Measurements from ENCODE around the gene ELOVL6. TPM values are rescaled to one million over a fixed set of nuclear protein-coding genes. Genes with fewer than 3 reads are reported as not detected.

ELOVL6 gene
- total and polyA plus RNA-seq, 8 donors: 8.8 to 43.0 (median 12.5) TPM

DNA sequence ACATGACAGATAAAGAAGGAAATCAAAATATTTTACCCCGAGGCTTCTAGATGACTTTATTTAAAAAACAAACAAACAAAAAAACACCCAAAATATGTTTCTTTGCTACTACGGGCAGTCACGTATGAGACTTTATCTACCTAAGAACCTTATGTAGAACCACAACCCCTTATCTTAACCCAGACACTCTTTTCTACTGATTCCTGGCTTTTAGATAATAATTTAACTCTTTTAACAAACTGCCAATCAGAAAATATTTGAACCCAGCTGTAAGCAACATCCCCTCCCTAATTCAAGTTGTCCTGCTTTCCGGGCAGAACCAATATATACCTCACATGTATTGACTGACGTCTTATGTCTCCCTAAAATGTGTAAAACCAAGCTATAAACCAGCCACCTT lies 15.4 kb downstream of the ELOVL6 start:
- Histone ChIP-seq H3K36me3 (no peaks in the 10 kb centered on the region), H3K9me3 (no peaks in the 10 kb centered on the region), H3K27me3 (no peaks in the 10 kb centered on the region), H3K4me3 (no peak overlapping the region), H3K27ac (no peak overlapping the region), H3K4me1 (no peaks in the 10 kb centered on the region)
- no peak for DNase-seq
- ATAC-seq: no peak
- TF ChIP-seq CTCF (IDR thresholded peaks at IDR 0.05): no peak
- intact Hi-C loops (cut with DNase I): no loop called here

GRCh38 chr4:110181890-110182289 lies 16.5 kb downstream of the ELOVL6 start:
- H3K27ac ChIP-seq: no peak overlapping the region
- H3K36me3 ChIP-seq: peaks cover 0 to 5% of the 10 kb centered on the region in 2 donors
- no peaks in the 10 kb centered on the region for H3K27me3 ChIP-seq
- TF ChIP-seq CTCF (IDR thresholded peaks at IDR 0.05): no peak
- no peaks in the 10 kb centered on the region for H3K9me3 ChIP-seq
- no peak overlapping the region for H3K4me3 ChIP-seq
- no peak for ATAC-seq
- no peak for DNase-seq
- intact Hi-C loops (cut with DNase I): no loop called here
- H3K4me1 ChIP-seq: no peaks in the 10 kb centered on the region

DNA sequence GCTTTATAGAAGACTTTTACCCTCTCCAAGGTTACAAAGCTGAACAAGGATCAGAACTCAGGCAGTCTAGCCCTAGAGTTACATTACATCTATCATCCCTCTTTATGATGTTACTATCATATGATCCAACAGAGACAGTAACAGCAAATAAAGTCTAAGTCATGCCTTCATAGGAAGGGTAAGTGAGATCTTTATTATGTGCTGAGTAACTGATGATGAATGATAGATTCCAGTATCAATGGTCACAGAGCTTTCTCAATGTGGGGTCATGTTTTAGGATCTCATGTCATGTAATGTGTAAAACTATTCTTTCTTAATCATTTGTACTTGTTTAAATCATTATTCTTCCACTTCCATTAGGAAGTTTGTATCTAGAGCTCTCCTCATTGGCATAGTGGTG lies 22.8 kb downstream of the ELOVL6 start:
- ATAC-seq: no peak
- intact Hi-C loops (cut with DNase I): no loop called here
- H3K36me3 ChIP-seq: peaks cover 0 to 5% of the 10 kb centered on the region in 2 donors
- no peaks in the 10 kb centered on the region for H3K9me3 ChIP-seq
- no peak for TF ChIP-seq CTCF (IDR thresholded peaks at IDR 0.05)
- no peak overlapping the region for H3K4me3 ChIP-seq
- H3K4me1 ChIP-seq: no peaks in the 10 kb centered on the region
- DNase-seq: no peak
- no peak overlapping the region for H3K27ac ChIP-seq
- H3K27me3 ChIP-seq: no peaks in the 10 kb centered on the region

DNA sequence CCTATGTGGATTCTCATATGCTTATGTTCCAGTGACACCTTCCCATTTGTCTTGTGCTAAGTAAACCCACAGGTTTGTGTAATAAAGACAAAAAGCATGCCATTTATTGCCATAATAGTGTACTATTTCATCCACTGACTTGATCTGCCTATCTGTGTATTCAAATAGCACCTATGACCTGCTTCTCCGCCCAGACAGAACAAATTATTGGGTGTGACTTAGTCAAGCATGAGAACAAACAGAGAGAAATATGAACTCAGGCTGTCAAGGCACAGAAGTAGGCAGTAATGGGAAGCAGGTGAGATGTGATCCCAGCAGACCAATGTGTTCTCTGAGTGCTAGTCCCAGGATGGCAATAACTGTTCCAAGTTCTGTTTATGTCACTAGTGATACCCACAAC lies 25.4 kb downstream of the ELOVL6 start:
- ATAC-seq (peak; percentile 96), DNase-seq (no peak)
- Histone ChIP-seq H3K4me1 (no peaks in the 10 kb centered on the region), H3K27me3 (no peaks in the 10 kb centered on the region), H3K36me3 (peaks cover 0 to 5% of the 10 kb centered on the region in 2 donors), H3K9me3 (no peaks in the 10 kb centered on the region), H3K4me3 (no peak overlapping the region), H3K27ac (no peak overlapping the region)
- intact Hi-C loops (cut with DNase I): no loop called here
- TF ChIP-seq CTCF (IDR thresholded peaks at IDR 0.05): no peak

DNA sequence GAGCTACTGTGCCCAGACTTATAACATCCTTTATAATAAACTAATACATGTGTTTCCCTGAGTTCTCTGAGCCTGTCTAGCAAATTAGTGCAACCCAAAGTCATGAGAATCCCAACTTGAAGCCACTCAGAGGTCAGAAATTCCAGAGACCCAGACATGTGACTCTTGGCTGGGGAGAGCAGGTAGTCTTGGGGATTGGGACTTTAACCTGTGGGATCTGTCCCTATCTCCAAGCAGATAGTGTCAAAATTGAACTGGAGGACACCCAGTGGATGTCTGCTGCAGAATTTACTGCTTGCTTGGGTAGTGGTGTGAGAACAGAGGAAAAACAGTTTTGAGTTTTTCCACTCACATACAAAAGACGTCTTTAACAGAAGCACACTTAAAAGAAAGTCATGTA lies 26.4 kb downstream of the ELOVL6 start:
- H3K36me3 ChIP-seq: peaks cover 0 to under 1% of the 10 kb centered on the region in 2 donors
- intact Hi-C loops (cut with DNase I): no loop called here
- H3K27me3 ChIP-seq: no peaks in the 10 kb centered on the region
- H3K4me1 ChIP-seq: no peaks in the 10 kb centered on the region
- no peak for DNase-seq
- no peak for TF ChIP-seq CTCF (IDR thresholded peaks at IDR 0.05)
- H3K27ac ChIP-seq: no peak overlapping the region
- no peak for ATAC-seq
- no peaks in the 10 kb centered on the region for H3K9me3 ChIP-seq
- no peak overlapping the region for H3K4me3 ChIP-seq
